Activated gamma-delta T cell treated with Interleukin-2 at 50 U/mL for 16 hours (primary cell): ENCODE results near the gene SHCBP1L.
"Not testable (repeated sequence)": the region's sequence is repeated elsewhere in the genome, so short reads cannot be mapped to it uniquely, and the experiment has no call there.

Source experiments
- DNase-seq: peaks from one replicate; pipeline ENCODE4 v3.0.0-alpha.2; 2020

The SHCBP1L gene

DNA sequence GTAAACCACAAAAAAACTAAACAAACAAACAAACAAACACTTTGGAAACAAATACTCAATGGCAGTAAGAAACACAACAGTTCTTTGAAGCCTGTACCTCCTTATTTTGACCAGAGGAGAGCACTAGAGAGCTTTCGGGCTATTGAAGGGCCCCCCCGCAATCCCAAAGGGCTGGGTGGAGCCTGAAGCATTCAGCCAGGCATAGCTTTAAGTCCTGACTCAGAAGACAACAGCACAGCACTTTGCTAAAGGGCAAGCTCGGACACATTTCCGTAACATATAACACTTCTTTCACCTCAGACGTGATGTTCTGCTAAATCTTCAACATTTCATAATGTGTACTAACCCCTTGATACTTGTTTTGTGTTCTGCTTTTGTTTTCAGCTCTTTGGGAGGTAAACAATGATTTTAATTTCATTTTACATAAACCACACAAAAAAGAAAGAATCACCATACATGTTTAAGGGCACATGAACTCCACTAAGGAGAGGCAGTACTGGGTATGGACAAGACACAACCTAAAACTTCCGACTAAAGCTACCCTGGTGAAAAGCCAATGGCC, 9.7 kb upstream of the SHCBP1L start:
- DNase-seq, result no peak

- DNase-seq, result no peak
Measured at GRCh38 chr1:182960046-182960445, 7.1 kb upstream of the SHCBP1L start.

- DNase-seq, result no peak
Measured at GRCh38 chr1:182957902-182958395, 5.0 kb upstream of the SHCBP1L start.

- DNase-seq, result no peak
Measured at GRCh38 chr1:182956708-182957365, 3.9 kb upstream of the SHCBP1L start.

DNA sequence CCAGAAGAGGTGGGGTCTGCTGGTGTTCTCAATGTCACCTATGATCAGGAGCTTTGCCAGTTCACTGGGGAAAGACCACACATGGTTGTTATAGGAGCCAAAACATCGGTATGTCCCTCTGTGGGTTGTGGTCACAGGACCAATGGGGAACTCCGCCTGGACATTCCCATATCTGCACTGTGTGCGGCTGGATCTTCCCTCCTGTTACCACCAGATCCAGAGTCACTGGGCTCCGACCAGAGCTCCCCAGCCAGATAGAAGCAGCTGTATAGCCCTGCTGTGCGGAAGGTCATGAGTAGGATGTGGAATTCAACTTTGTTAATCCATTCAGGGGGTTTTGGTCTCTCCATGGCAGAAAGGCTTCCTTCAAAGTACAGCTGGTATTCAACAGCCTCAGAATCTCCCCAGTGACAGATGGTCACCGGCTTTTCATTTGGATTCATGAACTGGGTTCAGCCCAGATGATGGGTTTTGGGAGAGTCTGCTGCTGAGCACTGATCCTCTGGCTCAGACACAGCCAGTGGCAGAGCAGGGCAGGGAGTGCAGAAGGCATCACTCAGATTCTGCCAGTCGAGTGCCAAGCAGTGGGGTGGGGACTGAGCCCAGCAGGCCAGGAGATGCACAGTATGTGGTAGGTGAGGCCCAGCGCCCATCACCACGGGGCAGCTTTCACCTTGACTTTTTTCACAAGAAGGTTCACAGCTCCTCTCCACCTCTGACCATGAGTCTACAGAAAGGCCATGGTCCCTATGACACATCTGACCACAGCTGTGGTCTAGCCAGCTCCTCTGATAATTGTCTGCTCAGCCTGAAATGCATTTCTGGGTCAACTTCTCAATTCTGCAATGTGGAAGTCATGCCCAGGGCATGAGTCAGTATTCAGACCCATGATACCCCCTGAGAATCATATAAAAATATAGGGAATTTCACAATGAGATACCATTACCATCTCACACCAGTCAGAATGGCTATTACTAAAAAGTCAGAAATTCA, 2.9 kb upstream of the SHCBP1L start:
- no peak for DNase-seq

GRCh38 chr1:182953826-182954225, 860 bp upstream of the SHCBP1L start:
- no peak for DNase-seq

- DNase-seq, result not testable (repeated sequence)
Measured at GRCh38 chr1:182943336-182943735, 9.6 kb downstream of the SHCBP1L start.

DNA sequence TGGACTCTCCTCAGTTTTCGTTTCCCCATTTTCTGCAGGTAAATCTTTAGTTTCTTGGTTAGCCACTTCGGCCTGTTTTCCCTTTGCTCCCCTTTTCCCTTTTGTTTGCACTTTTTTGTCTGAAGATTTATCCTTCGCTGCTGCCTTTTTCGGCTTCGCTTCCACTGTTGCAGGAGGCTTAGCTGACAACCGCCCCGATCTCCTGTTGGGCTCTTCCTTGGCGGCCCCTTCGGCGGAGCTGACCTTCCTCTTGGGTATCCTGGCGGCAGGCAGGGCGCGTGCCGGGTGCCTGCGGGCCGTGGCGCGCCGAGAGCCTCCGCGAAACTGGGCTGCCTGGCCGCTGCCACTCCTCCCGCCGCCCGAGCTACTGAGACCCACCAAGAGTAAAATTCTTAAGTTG, 10.8 kb downstream of the SHCBP1L start:
- DNase-seq, result not testable (repeated sequence)

GRCh38 chr1:182939413-182939812, 13.6 kb downstream of the SHCBP1L start:
- no peak for DNase-seq

GRCh38 chr1:182935716-182936115, 17.2 kb downstream of the SHCBP1L start:
- DNase-seq, result no peak

DNA sequence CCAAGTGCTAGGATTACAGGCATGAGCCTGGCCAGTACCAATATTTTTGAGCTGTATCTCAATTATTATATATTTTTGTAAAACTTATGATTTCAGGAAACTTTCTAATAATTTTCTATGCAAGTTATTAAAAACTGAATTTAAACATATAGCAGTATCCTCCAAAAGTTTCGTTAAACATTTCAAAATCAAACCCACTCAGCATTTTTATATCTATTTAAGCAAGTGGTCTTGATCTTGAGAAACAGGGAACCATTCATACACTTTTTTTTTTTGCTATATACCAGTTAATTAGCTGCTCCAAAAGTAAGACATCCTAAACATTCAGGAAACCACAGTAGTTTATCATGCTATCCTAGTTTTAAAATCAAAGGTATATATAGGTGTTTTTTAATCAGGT, 22.0 kb downstream of the SHCBP1L start:
- DNase-seq, result no peak

DNA sequence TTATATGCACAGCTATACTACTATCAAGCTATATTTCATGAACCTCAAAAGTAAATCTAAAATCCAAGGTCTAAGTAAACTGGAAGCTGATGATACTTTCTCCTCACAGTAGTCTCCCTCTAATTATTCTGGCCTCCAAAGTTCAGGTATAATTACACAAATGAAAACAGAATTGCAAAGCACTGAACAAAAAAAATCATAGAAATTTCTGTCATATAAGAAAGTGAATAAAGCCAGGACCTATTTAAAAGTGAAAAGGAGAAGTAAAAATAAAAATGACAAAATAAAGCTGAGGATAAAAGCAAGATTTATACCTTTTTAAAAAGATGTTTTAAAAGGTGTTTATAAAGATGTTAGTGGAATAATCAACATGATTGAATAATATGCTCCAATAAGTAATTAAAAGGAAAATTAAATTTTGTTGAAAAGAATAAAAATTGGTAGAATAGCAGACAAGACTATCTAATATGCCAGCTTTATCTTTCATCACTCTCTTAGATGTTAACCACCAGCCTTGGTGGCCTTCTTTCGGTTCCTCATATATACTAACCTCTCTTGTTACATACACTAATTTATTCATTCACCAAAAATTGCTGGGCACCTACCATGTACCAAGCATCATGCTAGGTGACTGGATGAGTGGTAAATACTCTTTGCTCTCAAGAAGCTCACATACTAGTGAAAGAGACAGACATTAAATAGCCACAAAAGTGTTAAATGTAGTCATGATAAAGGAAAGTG, 25.1 kb downstream of the SHCBP1L start:
- no peak for DNase-seq

GRCh38 chr1:182925661-182926060, 27.3 kb downstream of the SHCBP1L start:
- DNase-seq, result no peak

DNA sequence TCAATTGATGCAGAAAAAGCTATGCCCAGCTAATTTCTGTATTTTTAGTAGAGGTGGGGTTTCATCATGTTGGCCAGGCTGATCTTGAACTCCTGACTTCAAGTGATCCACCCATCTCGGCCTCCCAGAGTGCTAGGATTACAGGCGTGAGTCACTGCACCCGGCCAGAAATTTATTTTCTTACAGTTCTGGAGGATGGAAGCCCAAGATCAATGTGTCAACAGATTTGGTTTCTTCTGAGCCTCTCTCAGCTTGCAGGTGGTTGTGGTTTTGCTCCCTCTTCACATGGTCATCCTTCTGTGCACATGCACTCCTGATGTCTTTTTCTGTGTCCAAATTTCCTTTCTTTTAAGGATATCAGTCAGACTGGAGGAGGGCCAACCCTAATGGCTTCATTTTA, 35.6 kb downstream of the SHCBP1L start:
- no peak for DNase-seq

DNA sequence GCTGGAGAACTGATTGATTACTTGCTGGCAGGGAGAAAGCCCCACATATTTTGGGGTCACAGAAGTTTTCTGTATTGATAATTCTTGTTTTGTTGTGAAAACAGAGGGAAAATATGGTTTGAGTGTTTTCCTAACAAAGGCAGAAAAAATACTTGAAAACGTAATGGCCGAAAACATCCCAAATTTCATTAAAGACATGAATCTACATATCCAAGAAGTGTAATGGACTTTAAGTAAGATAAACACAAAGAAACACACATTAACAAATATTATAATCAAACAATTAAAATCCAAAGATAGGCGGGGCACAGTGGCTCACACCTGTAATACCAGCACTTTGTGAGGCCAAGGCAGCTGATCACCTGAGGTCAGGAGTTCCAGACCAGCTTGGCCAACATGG, 39.6 kb downstream of the SHCBP1L start:
- no peak for DNase-seq

GRCh38 chr1:182910143-182910542, 42.8 kb downstream of the SHCBP1L start:
- DNase-seq, result no peak

- DNase-seq, result no peak
Measured at GRCh38 chr1:182909578-182909977, 43.4 kb downstream of the SHCBP1L start.

- DNase-seq, result no peak
Measured at GRCh38 chr1:182905321-182905720, 47.6 kb downstream of the SHCBP1L start.

DNA sequence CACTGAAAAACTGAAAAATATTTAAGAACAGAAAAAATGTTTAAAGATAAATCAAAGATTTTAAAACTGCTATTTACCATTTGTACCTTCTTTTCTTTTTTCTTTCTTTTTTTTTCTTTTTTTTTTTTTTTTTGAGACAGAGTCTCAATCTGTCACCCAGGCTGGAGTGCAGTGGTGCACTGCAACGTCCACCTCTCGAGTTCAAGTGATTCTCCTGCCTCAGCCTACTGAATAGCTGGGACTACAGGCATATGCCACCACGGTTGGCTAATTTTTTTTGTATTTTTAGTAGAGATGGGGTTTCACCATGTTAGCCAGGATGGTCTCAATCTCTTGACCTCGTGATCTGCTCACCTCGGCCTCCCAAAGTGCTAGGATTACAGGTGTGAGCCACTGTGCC, 51.0 kb downstream of the SHCBP1L start:
- DNase-seq, result not testable (repeated sequence)

GRCh38 chr1:182897696-182898095, 55.3 kb downstream of the SHCBP1L start:
- DNase-seq, result no peak

DNA sequence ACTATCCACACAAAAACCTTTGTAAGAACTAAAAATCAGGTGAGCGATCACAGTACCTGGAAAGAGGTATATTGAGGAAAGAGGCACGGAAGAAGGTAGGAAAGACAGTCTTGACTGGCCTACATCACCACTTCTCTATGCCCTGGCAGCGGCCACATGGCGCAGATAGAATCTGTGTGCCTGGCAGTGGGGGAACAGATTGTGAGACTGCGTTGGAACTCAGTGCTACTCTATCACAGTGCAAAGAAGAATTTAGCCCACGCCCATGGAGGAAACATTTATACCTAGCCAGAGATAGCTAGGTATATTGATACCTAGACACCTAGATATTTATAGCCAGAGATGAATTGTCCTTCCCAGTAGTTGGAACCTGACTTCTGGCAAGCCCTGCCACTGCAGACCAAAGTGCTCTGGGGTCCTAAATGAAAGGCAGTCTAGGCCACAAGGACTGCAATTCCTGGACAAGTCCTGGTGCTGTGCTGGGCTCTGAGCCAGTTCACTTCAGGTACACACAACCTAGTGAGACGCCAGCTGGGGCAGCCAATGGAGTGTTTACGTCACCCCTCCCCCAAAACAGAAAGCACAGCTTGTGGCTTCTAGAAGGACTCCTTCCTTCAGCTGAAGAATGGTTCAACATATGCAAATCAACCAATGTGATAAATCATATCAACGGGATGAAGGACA, 61.9 kb downstream of the SHCBP1L start:
- no peak for DNase-seq

GRCh38 chr1:182889997-182890396, 63.0 kb downstream of the SHCBP1L start:
- peak; percentile 10 for DNase-seq
